Chondrocyte (in vitro differentiated cells): ENCODE measurements around the gene EVA1A. TPM values are rescaled to one million over a fixed set of nuclear protein-coding genes. Genes with fewer than 3 reads are reported as not detected.

Source experiments
- DNase-seq: peaks from one replicate; pipeline ENCODE4 v3.0.0; 2021; ENCODE audit warnings: mixed read lengths, low spot score
- H3K27ac Mint-ChIP-seq: one replicate; pipeline ENCODE4 v1.8.0; 2021; ENCODE audit warnings: mild to moderate bottlenecking, moderate library complexity, mixed read lengths; ENCODE audit not compliant: unreplicated experiment
- H3K27me3 Mint-ChIP-seq: 2 replicates; pipeline ENCODE4 v1.8.0; 2021; ENCODE audit warnings: low read depth, mixed read lengths
- H3K36me3 Mint-ChIP-seq: 2 replicates; pipeline ENCODE4 v1.8.0; 2021; ENCODE audit warnings: low read depth, mixed read lengths
- H3K4me1 Mint-ChIP-seq: 2 replicates; pipeline ENCODE4 v1.8.0; 2021; ENCODE audit warnings: low read depth, mild to moderate bottlenecking, mixed read lengths
- H3K4me3 Mint-ChIP-seq: one replicate; pipeline ENCODE4 v1.8.0; 2021; ENCODE audit warnings: mild to moderate bottlenecking, moderate library complexity, mixed read lengths; ENCODE audit not compliant: unreplicated experiment
- H3K9me3 Mint-ChIP-seq: 2 replicates; pipeline ENCODE4 v1.8.0; 2021; ENCODE audit warnings: low read depth, mixed read lengths
- total RNA-seq: library from RNA; stranded (reverse); gene quantifications from 3 replicates; pipeline ENCODE4 v1.2.1, GENCODE V29; 2021
- TF ChIP-seq, protein P1 (sequence below): fragments of 200-600 bp; sonication (generic); IDR thresholded peaks from 2 replicates; pipeline ENCODE4 v1.5.0; 2021; ENCODE audit warnings: antibody characterized with exemption, mild to moderate bottlenecking, moderate library complexity

EVA1A gene
- total RNA-seq, 1 donor from 2014 or later: 19.8 TPM

GRCh38 chr2:75475976-75476375, 84.8 kb downstream of the EVA1A start:
- H3K36me3 Mint-ChIP-seq: no peaks in the 10 kb centered on the region
- H3K27me3 Mint-ChIP-seq: no peaks in the 10 kb centered on the region
- H3K9me3 Mint-ChIP-seq: no peaks in the 10 kb centered on the region
- TF ChIP-seq, protein P1, sequence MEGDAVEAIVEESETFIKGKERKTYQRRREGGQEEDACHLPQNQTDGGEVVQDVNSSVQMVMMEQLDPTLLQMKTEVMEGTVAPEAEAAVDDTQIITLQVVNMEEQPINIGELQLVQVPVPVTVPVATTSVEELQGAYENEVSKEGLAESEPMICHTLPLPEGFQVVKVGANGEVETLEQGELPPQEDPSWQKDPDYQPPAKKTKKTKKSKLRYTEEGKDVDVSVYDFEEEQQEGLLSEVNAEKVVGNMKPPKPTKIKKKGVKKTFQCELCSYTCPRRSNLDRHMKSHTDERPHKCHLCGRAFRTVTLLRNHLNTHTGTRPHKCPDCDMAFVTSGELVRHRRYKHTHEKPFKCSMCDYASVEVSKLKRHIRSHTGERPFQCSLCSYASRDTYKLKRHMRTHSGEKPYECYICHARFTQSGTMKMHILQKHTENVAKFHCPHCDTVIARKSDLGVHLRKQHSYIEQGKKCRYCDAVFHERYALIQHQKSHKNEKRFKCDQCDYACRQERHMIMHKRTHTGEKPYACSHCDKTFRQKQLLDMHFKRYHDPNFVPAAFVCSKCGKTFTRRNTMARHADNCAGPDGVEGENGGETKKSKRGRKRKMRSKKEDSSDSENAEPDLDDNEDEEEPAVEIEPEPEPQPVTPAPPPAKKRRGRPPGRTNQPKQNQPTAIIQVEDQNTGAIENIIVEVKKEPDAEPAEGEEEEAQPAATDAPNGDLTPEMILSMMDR: no peak
- no peak for DNase-seq
- H3K4me3 Mint-ChIP-seq: no peak overlapping the region
- H3K4me1 Mint-ChIP-seq: peaks cover 15% of the 10 kb centered on the region
- H3K27ac Mint-ChIP-seq: no peak overlapping the region

GRCh38 chr2:75475049-75475448, 85.7 kb downstream of the EVA1A start:
- no peak overlapping the region for H3K27ac Mint-ChIP-seq
- no peaks in the 10 kb centered on the region for H3K27me3 Mint-ChIP-seq
- peaks cover 15% of the 10 kb centered on the region for H3K4me1 Mint-ChIP-seq
- TF ChIP-seq, protein P1: no peak
- no peaks in the 10 kb centered on the region for H3K9me3 Mint-ChIP-seq
- no peaks in the 10 kb centered on the region for H3K36me3 Mint-ChIP-seq
- no peak for DNase-seq
- H3K4me3 Mint-ChIP-seq: no peak overlapping the region

DNA sequence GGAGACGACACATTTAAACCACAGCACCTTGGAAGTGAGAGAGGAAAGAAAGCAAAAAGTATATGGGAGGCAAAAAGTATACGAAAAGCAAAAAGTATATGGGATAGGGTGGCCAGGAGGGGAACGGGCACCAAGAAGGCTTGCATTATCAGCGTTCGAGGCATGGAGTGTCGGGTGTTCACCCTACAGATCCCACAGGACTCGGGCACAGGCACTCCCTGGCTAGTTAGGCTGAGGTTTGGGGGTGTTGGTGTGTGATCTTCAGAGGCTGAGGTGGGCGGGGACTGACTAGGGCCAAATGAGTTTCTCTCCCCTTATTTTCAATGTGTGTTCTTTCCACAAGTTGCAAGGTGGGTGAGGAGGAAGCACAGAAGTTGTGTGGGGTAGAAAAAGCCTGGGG, 86.6 kb downstream of the EVA1A start:
- TF ChIP-seq, protein P1: no peak
- no peaks in the 10 kb centered on the region for H3K36me3 Mint-ChIP-seq
- H3K9me3 Mint-ChIP-seq: no peaks in the 10 kb centered on the region
- peaks cover 22% of the 10 kb centered on the region for H3K4me1 Mint-ChIP-seq
- DNase-seq: no peak
- H3K27me3 Mint-ChIP-seq: no peaks in the 10 kb centered on the region
- no peak overlapping the region for H3K4me3 Mint-ChIP-seq
- H3K27ac Mint-ChIP-seq: no peak overlapping the region

DNA sequence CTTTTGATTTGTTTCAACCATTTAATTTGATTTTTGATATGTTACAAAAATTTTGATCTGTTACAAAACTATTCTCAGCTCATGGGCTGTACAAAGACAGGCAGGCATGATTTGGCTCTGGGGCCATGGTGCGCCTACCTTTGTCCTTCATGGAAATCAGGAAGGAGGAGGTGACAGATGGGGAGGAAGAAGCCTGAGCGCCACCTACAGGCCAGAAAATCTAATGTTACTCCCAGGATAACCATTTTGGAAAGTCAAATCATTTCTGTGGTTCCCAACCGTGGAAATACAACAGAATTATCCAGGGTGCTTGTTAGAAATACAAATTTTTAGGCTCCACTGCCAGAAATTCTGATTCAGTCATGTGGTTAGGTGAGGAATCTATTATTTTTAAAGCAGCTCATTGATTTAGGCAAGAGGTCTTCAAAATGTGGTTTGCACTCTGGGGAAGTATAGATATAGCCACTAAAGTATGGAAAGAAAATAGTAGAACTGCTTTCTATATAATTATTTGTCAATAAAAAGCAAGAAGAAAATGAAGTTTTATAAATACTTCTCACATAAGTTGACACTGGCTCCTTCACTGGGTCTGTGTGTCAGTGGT, 93.9 kb downstream of the EVA1A start:
- Mint-ChIP-seq H3K9me3 (no peaks in the 10 kb centered on the region), H3K4me1 (peaks cover 7% of the 10 kb centered on the region), H3K4me3 (no peak overlapping the region), H3K27me3 (peaks cover 2% of the 10 kb centered on the region), H3K27ac (no peak overlapping the region), H3K36me3 (no peaks in the 10 kb centered on the region)
- TF ChIP-seq, protein P1: peak; percentile 78
- no peak for DNase-seq

DNA sequence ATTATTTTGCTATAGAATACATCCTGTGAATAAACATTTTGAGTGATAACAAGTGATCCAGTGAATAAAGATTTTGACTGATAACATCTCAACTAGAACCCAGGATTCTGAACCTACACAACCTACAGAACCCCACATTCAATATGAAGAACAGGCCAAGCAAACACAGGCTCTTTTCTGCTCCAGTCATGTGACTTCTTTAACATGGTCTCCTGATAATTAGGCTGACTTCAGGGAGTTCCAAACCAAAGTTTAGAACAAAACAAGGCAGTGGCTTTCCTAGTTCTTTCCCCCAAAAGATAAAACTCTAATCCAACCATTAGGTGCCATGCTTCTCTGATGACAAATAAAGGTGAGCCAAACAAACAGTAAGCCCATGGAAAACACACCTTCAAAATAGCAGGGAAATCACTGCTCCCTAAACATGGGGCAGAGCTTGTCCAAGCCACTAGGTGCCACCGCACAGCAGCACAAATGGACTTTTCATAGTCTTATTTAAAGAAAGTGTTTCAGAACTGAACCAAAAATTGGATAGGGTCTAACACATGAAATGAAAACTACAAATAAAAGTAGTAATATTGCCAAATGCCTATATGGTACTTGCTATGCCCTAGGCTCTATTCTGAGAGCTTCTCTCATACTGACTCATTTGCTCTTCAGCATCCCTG, 95.3 kb downstream of the EVA1A start:
- Mint-ChIP-seq H3K36me3 (no peaks in the 10 kb centered on the region), H3K4me3 (no peak overlapping the region), H3K27me3 (peaks cover 2% of the 10 kb centered on the region), H3K27ac (no peak overlapping the region), H3K4me1 (peaks cover 7% of the 10 kb centered on the region), H3K9me3 (no peaks in the 10 kb centered on the region)
- no peak for DNase-seq
- TF ChIP-seq, protein P1: peak; percentile 86
